WTC11 (cell line): ENCODE results near the gene VPS18. TPM values are rescaled to one million over a fixed set of nuclear protein-coding genes. Genes with fewer than 3 reads are reported as not detected.

ENCODE experiments used
- ATAC-seq: fragments of 200-7000 bp; cut with Tn5 transposase; 2 replicates; pipeline ENCODE4 v1.10.0; 2021; ENCODE audit warnings: mild to moderate bottlenecking, moderate library complexity
- CTCF ChIA-PET: fragments of 300-600 bp; sonication (Branson Sonifier 250); formaldehyde crosslinking; loops from one replicate; lab custom pipeline; 2021; ENCODE audit warnings: antibody characterized with exemption; lab: Charles Lee
- POLR2A ChIA-PET: fragments of 350-600 bp; sonication (Branson Sonifier 250); formaldehyde crosslinking; loops from one replicate; lab custom pipeline; 2021; ENCODE audit warnings: antibody characterized with exemption; lab: Charles Lee
- DNase-seq: peaks from one replicate; pipeline ENCODE4 v3.0.0; 2021; ENCODE audit warnings: low spot score
- H3K27ac Mint-ChIP-seq: 2 replicates; pipeline ENCODE4 v1.8.0; 2021; ENCODE audit warnings: mixed read lengths
- H3K27me3 Mint-ChIP-seq: 2 replicates; pipeline ENCODE4 v1.8.0; 2021; ENCODE audit warnings: low read depth, mild to moderate bottlenecking, moderate library complexity, mixed read lengths
- H3K36me3 Mint-ChIP-seq: 2 replicates; pipeline ENCODE4 v1.8.0; 2021; ENCODE audit warnings: mixed read lengths
- H3K4me1 Mint-ChIP-seq: 2 replicates; pipeline ENCODE4 v1.8.0; 2022; ENCODE audit warnings: mixed read lengths
- H3K4me3 Mint-ChIP-seq: 2 replicates; pipeline ENCODE4 v1.8.0; 2021; ENCODE audit warnings: mild to moderate bottlenecking, moderate library complexity, mixed read lengths
- H3K9me3 Mint-ChIP-seq: 2 replicates; pipeline ENCODE4 v1.8.0; 2021; ENCODE audit warnings: mixed read lengths
- CBFB ChIP-seq: sonication (generic); formaldehyde crosslinking; IDR thresholded peaks from 2 replicates; pipeline ENCODE4 v1.8.1; 2022; ENCODE audit warnings: mild to moderate bottlenecking, low read depth, missing genetic modification reagents
- CREB1 ChIP-seq: sonication (generic); formaldehyde crosslinking; IDR thresholded peaks from 2 replicates; pipeline ENCODE4 v1.8.0; 2023; ENCODE audit warnings: mild to moderate bottlenecking, missing genetic modification reagents
- CREM ChIP-seq: sonication (generic); formaldehyde crosslinking; IDR thresholded peaks from 2 replicates; pipeline ENCODE4 v1.8.1; 2022; ENCODE audit warnings: mild to moderate bottlenecking, missing genetic modification reagents, moderate library complexity
- FOXP1 ChIP-seq: sonication (generic); formaldehyde crosslinking; IDR thresholded peaks from 2 replicates; pipeline ENCODE4 v1.8.0; 2022; ENCODE audit warnings: missing genetic modification reagents, mild to moderate bottlenecking, moderate library complexity, borderline replicate concordance
- GABPB1 ChIP-seq: sonication (generic); formaldehyde crosslinking; IDR thresholded peaks from 2 replicates; pipeline ENCODE4 v1.8.1; 2023; ENCODE audit warnings: mild to moderate bottlenecking, missing genetic modification reagents
- JUN ChIP-seq: sonication (generic); formaldehyde crosslinking; IDR thresholded peaks from 2 replicates; pipeline ENCODE4 v1.8.0; 2023; ENCODE audit warnings: mild to moderate bottlenecking, missing genetic modification reagents
- MYBL2 ChIP-seq: sonication (generic); formaldehyde crosslinking; IDR thresholded peaks from 2 replicates; pipeline ENCODE4 v1.8.1; 2023; ENCODE audit warnings: mild to moderate bottlenecking, moderate library complexity, missing genetic modification reagents
- NFYB ChIP-seq: sonication (generic); formaldehyde crosslinking; conservative IDR thresholded peaks from 2 replicates; pipeline ENCODE4 v1.8.0; 2022; ENCODE audit warnings: low read depth, missing genetic modification reagents
- NR1H2 ChIP-seq: sonication (generic); formaldehyde crosslinking; IDR thresholded peaks from 2 replicates; pipeline ENCODE4 v1.9.0; 2021; ENCODE audit warnings: mild to moderate bottlenecking, moderate library complexity, missing genetic modification reagents
- NR3C1 ChIP-seq: sonication (generic); formaldehyde crosslinking; conservative IDR thresholded peaks from 2 replicates; pipeline ENCODE4 v1.8.1; 2023; ENCODE audit warnings: low read depth, mild to moderate bottlenecking, missing genetic modification reagents
- OVOL2 ChIP-seq: fragments of 250-450 bp; sonication (Bioruptor Pico); IDR thresholded peaks from 2 replicates; pipeline ENCODE4 v1.9.0; 2021; ENCODE audit warnings: mild to moderate bottlenecking, borderline replicate concordance
- RELA ChIP-seq: sonication (generic); formaldehyde crosslinking; IDR thresholded peaks from 2 replicates; pipeline ENCODE4 v1.8.1; 2022; ENCODE audit warnings: missing genetic modification reagents, mild to moderate bottlenecking, borderline replicate concordance
- TP53 ChIP-seq: sonication (generic); formaldehyde crosslinking; IDR thresholded peaks from 2 replicates; pipeline ENCODE4 v1.8.1; 2023; ENCODE audit warnings: mild to moderate bottlenecking, missing genetic modification reagents
- ZNF138 ChIP-seq: sonication (generic); formaldehyde crosslinking; conservative IDR thresholded peaks from 2 replicates; pipeline ENCODE4 v1.8.1; 2022; ENCODE audit warnings: mild to moderate bottlenecking, moderate library complexity, missing genetic modification reagents
- total RNA-seq: library from RNA; stranded (reverse); gene quantifications from 3 replicates; pipeline ENCODE4 v1.2.3, GENCODE V29; 2021
- TF ChIP-seq, protein P1 (sequence below): sonication (generic); formaldehyde crosslinking; IDR thresholded peaks from 2 replicates; pipeline ENCODE4 v1.8.1; 2022; ENCODE audit warnings: low read depth, missing genetic modification reagents, borderline replicate concordance
- TF ChIP-seq, protein P2 (sequence below): sonication (generic); formaldehyde crosslinking; IDR thresholded peaks from 2 replicates; pipeline ENCODE4 v1.8.1; 2022; ENCODE audit warnings: mild to moderate bottlenecking, missing genetic modification reagents, moderate library complexity, borderline replicate concordance
- TF ChIP-seq, protein P3 (sequence below): sonication (generic); formaldehyde crosslinking; IDR thresholded peaks from 2 replicates; pipeline ENCODE4 v1.8.1; 2023; ENCODE audit warnings: mild to moderate bottlenecking, missing genetic modification reagents
- TF ChIP-seq, protein P4 (sequence below): sonication (generic); formaldehyde crosslinking; IDR thresholded peaks from 2 replicates; pipeline ENCODE4 v1.8.1; 2023; ENCODE audit warnings: mild to moderate bottlenecking, missing genetic modification reagents, moderate library complexity
- TF ChIP-seq, protein P5 (sequence below): fragments of 200-600 bp; IDR thresholded peaks from 2 replicates; pipeline ENCODE4 v1.8.0; 2022; ENCODE audit warnings: antibody characterized with exemption
- TF ChIP-seq, protein P6 (sequence below): sonication (generic); formaldehyde crosslinking; IDR thresholded peaks from 2 replicates; pipeline ENCODE4 v1.8.1; 2022; ENCODE audit warnings: mild to moderate bottlenecking, moderate library complexity, missing genetic modification reagents

Gene VPS18
- total RNA-seq, 1 experiment from 2014 or later: 27.3 TPM

DNA sequence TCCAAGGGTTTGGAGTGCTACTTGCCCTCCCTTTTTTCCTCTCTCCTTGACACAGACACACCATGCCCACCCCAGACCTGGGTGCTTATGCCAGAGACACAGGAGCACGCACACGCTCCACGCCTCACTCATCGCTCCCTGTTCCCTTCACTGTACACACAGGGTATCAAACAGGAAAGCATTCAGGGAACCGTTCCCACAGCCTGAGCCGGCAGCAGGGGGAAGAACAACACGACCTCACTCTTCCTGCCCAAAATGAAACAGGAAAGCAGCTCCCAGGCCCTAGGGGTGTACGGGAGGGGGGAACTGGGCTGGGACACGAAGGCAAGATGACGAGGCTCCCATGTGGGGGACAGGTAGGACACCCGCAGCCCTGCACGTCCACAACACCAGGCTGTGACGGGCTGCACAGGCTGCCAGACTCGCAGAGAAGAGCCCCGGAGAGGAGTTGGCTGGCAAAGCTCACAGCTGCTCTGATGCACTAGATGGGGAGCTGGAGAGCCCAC, 46.1 kb downstream of the VPS18 start:
- ChIA-PET CTCF (interaction anchor here (1.3 to 6.5 kb wide), 11 partner anchors 13 to 175 kb away, joined by 4 to 203 read pairs (median 24); partner anchors contain the start of genes CHAC1, DLL4 and VPS18), POLR2A (interaction anchor here (2.9 to 5.0 kb wide), 2 partner anchors 11 to 13 kb away, joined by 43 to 80 read pairs; partner anchors contain the start of genes CHAC1 and DLL4)
- TF ChIP-seq NFYB (no peak), OVOL2 (CRISPR knock-in tag) (no peak)
- TF ChIP-seq, protein P1, sequence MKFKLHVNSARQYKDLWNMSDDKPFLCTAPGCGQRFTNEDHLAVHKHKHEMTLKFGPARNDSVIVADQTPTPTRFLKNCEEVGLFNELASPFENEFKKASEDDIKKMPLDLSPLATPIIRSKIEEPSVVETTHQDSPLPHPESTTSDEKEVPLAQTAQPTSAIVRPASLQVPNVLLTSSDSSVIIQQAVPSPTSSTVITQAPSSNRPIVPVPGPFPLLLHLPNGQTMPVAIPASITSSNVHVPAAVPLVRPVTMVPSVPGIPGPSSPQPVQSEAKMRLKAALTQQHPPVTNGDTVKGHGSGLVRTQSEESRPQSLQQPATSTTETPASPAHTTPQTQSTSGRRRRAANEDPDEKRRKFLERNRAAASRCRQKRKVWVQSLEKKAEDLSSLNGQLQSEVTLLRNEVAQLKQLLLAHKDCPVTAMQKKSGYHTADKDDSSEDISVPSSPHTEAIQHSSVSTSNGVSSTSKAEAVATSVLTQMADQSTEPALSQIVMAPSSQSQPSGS: no peak
- peaks cover 36% of the 10 kb centered on the region for H3K27me3 Mint-ChIP-seq
- no peak for ATAC-seq
- no peak overlapping the region for H3K27ac Mint-ChIP-seq
- no peak for DNase-seq
- H3K9me3 Mint-ChIP-seq: no peaks in the 10 kb centered on the region
- H3K36me3 Mint-ChIP-seq: no peaks in the 10 kb centered on the region
- peaks cover 25% of the 10 kb centered on the region for H3K4me1 Mint-ChIP-seq
- peak overlapping the region; percentile 16; the same call in 1 of the 2 replicates for H3K4me3 Mint-ChIP-seq

DNA sequence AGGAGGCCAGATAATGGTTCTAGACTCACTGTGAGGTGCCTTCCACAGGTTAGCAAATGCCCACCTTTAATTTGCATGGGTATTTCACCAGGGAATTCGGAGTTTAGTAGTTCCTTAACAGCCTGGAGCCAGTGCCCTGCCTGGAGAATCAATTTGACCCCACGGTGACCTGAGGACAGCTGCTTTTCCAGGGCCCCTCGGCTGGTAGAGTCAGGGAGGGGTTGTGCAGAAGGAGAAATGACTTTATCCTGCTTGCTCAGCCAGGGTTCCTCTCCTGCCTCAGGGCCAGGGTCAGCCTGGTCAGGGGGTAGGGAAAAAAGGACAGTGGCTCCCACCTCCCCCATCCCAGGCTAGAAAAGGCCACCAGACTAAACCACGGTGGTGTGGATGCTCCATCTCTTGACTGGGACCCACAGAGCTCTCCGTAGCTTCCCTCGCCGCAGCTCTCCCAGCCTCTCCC, 46.8 kb downstream of the VPS18 start:
- peak overlapping the region; percentile 62 for H3K4me3 Mint-ChIP-seq
- H3K27ac Mint-ChIP-seq: no peak overlapping the region
- H3K27me3 Mint-ChIP-seq: peaks cover 36% of the 10 kb centered on the region
- no peak for TF ChIP-seq MYBL2 (CRISPR knock-in tag)
- TF ChIP-seq, all 79 proteins: peak for 0
- peaks cover 25% of the 10 kb centered on the region for H3K4me1 Mint-ChIP-seq
- H3K9me3 Mint-ChIP-seq: no peaks in the 10 kb centered on the region
- CTCF ChIA-PET: interaction anchor here (0.6 to 6.5 kb wide), 39 partner anchors 13 to 376 kb away, joined by 3 to 203 read pairs (median 4); partner anchors contain the start of genes CCDC32, CHAC1, CHP1 and DLL4
- no peaks in the 10 kb centered on the region for H3K36me3 Mint-ChIP-seq
- peak; percentile 7; the same call in 1 of the 2 replicates for ATAC-seq
- DNase-seq: no peak
- POLR2A ChIA-PET: interaction anchor here (0.6 to 5.0 kb wide), 6 partner anchors 12 to 95 kb away, joined by 4 to 80 read pairs (median 12); partner anchors contain the start of genes CHAC1 and DLL4

DNA sequence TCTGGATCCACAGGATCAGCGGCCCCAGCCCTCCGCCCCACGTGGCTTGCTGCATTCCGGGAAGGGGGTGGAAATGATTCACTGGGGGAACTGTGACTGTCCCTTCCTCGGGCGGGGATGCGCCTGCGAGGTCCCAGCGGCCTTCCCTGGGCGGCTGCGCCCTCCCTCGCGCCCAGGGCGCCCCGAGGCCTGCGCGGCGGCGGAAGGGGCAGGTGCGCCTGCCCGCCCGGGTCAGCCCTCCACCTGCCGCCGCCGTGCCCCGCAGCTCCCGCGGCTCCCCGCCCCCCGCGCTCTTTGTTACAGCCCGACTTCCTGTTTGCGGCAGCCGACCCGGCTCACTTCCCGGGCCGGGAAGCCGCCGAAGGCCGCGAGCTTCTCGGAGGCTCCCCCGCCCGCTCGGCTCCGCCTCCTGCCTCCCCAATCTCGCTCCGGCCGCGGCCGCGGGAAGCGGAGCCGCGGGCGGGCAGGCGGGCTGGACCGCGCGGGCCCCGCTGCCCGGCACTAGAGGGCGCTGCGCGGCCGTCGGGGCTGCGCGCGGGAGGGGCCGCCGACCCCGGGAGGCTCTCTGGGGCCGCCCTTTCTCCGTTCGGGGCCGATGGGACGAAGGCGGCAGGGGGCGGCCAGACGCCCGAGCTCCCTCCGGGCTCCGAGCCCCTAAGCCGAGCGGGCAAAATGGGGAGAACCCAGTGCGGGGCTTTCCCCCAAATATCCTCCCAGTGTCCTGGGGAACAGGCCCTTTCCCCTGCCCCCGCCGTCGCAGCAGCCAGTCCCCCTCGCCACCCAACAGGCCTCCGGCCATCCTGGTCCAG, 47.5 kb downstream of the VPS18 start:
- Mint-ChIP-seq H3K36me3 (no peaks in the 10 kb centered on the region), H3K4me3 (peak overlapping the region; percentile 62), H3K4me1 (peaks cover 25% of the 10 kb centered on the region), H3K27ac (no peak overlapping the region), H3K27me3 (peaks cover 36% of the 10 kb centered on the region), H3K9me3 (no peaks in the 10 kb centered on the region)
- CTCF ChIA-PET: interaction anchor here (0.6 to 6.5 kb wide), 44 partner anchors 13 to 377 kb away, joined by 3 to 203 read pairs (median 4); partner anchors contain the start of genes CCDC32, CHAC1, CHP1 and DLL4
- peak; percentile 89 for DNase-seq
- POLR2A ChIA-PET: interaction anchor here (0.5 to 5.0 kb wide), 11 partner anchors 12 to 244 kb away, joined by 3 to 80 read pairs (median 4); partner anchors contain the start of genes CHAC1, DLL4 and VPS18
- ATAC-seq: peak; percentile 83
- TF ChIP-seq, protein P2, sequence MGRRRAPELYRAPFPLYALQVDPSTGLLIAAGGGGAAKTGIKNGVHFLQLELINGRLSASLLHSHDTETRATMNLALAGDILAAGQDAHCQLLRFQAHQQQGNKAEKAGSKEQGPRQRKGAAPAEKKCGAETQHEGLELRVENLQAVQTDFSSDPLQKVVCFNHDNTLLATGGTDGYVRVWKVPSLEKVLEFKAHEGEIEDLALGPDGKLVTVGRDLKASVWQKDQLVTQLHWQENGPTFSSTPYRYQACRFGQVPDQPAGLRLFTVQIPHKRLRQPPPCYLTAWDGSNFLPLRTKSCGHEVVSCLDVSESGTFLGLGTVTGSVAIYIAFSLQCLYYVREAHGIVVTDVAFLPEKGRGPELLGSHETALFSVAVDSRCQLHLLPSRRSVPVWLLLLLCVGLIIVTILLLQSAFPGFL: no peak
- TF ChIP-seq CREM (CRISPR knock-in tag) (peak; percentile 35; the same call in 1 of the 2 replicates), RELA (CRISPR knock-in tag) (no peak), NR1H2 (no peak), CREB1 (CRISPR knock-in tag) (no peak), ZNF138 (CRISPR knock-in tag) (no peak), CBFB (CRISPR knock-in tag) (peak; percentile 32; the same call in 1 of the 2 replicates), TP53 (peak; percentile 74), JUN (CRISPR knock-in tag) (0 out of 2 replicates have a peak, but pooled peaks have one; percentile 22), FOXP1 (peak; percentile 57; the same call in 1 of the 2 replicates), GABPB1 (CRISPR knock-in tag) (no peak; the same call in 1 of the 2 replicates), NR3C1 (CRISPR knock-in tag) (0 out of 2 replicates have a peak, but pooled peaks have one; percentile 39)
- TF ChIP-seq, protein P3, sequence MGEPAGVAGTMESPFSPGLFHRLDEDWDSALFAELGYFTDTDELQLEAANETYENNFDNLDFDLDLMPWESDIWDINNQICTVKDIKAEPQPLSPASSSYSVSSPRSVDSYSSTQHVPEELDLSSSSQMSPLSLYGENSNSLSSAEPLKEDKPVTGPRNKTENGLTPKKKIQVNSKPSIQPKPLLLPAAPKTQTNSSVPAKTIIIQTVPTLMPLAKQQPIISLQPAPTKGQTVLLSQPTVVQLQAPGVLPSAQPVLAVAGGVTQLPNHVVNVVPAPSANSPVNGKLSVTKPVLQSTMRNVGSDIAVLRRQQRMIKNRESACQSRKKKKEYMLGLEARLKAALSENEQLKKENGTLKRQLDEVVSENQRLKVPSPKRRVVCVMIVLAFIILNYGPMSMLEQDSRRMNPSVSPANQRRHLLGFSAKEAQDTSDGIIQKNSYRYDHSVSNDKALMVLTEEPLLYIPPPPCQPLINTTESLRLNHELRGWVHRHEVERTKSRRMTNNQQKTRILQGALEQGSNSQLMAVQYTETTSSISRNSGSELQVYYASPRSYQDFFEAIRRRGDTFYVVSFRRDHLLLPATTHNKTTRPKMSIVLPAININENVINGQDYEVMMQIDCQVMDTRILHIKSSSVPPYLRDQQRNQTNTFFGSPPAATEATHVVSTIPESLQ (CRISPR knock-in tag): no peak
- TF ChIP-seq, protein P4, sequence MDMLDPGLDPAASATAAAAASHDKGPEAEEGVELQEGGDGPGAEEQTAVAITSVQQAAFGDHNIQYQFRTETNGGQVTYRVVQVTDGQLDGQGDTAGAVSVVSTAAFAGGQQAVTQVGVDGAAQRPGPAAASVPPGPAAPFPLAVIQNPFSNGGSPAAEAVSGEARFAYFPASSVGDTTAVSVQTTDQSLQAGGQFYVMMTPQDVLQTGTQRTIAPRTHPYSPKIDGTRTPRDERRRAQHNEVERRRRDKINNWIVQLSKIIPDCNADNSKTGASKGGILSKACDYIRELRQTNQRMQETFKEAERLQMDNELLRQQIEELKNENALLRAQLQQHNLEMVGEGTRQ: peak; percentile 63
- TF ChIP-seq, protein P5, sequence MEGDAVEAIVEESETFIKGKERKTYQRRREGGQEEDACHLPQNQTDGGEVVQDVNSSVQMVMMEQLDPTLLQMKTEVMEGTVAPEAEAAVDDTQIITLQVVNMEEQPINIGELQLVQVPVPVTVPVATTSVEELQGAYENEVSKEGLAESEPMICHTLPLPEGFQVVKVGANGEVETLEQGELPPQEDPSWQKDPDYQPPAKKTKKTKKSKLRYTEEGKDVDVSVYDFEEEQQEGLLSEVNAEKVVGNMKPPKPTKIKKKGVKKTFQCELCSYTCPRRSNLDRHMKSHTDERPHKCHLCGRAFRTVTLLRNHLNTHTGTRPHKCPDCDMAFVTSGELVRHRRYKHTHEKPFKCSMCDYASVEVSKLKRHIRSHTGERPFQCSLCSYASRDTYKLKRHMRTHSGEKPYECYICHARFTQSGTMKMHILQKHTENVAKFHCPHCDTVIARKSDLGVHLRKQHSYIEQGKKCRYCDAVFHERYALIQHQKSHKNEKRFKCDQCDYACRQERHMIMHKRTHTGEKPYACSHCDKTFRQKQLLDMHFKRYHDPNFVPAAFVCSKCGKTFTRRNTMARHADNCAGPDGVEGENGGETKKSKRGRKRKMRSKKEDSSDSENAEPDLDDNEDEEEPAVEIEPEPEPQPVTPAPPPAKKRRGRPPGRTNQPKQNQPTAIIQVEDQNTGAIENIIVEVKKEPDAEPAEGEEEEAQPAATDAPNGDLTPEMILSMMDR: peak; percentile 73
- TF ChIP-seq, protein P6, sequence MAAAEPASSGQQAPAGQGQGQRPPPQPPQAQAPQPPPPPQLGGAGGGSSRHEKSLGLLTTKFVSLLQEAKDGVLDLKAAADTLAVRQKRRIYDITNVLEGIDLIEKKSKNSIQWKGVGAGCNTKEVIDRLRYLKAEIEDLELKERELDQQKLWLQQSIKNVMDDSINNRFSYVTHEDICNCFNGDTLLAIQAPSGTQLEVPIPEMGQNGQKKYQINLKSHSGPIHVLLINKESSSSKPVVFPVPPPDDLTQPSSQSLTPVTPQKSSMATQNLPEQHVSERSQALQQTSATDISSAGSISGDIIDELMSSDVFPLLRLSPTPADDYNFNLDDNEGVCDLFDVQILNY (CRISPR knock-in tag): 0 out of 2 replicates have a peak, but pooled peaks have one; percentile 41
